PFSK-1 (cell line): Measurements from ENCODE around the gene BRMS1L.

Source experiments
- FOXP2 ChIP-seq: optimal IDR thresholded peaks from 2 replicates; pipeline ENCODE3; 2011; ENCODE audit warnings: borderline replicate concordance, control low read depth, inconsistent platforms; ENCODE audit not compliant: insufficient read depth; ENCODE audit errors: extremely low read length, extremely low read depth
- POLR2AphosphoS5 ChIP-seq: IDR thresholded peaks from 2 replicates; pipeline ENCODE4 v1.6.1; 2012; ENCODE audit warnings: low read depth, mild to moderate bottlenecking, control low read depth, low read length, moderate library complexity
- REST ChIP-seq, 2 experiments: IDR thresholded peaks; 2 replicates each; pipeline versions ENCODE4 v1.6.1 to v1.8.0; 2011 to 2012; ENCODE audit warnings: low read depth in 2 of 2, low read length in 2 of 2, control low read depth in 1 of 2, inconsistent platforms in 1 of 2, mild to moderate bottlenecking in 1 of 2, moderate library complexity in 1 of 2; ENCODE audit not compliant: insufficient read depth in 1 of 2
- SIN3A ChIP-seq: IDR thresholded peaks from 2 replicates; pipeline ENCODE4 v1.6.1; 2012; ENCODE audit warnings: mild to moderate bottlenecking, low read length, moderate library complexity, borderline replicate concordance; ENCODE audit not compliant: insufficient read depth
- TAF1 ChIP-seq: IDR thresholded peaks from 2 replicates; pipeline ENCODE4 v1.6.1; 2012; ENCODE audit warnings: low read length, control low read depth, borderline replicate concordance; ENCODE audit not compliant: insufficient read depth

The BRMS1L gene

GRCh38 chr14:35878272-35879150 lies 52.4 kb downstream of the BRMS1L start:
- TF ChIP-seq TAF1 (no peak), FOXP2 (no peak), SIN3A (no peak), POLR2AphosphoS5 (no peak), REST (IDR thresholded peaks at IDR 0.05; ENCODE audit: insufficient read depth in 1 of 2, low read depth in 2 of 2, low read length in 2 of 2) (no peak)

GRCh38 chr14:35879151-35879648 lies 53.1 kb downstream of the BRMS1L start:
- TF ChIP-seq POLR2AphosphoS5, result no peak
- TF ChIP-seq REST (IDR thresholded peaks at IDR 0.05; ENCODE audit: insufficient read depth in 1 of 2, low read depth in 2 of 2, low read length in 2 of 2), result no peak
- TF ChIP-seq FOXP2, result no peak
- no peak for TF ChIP-seq TAF1
- no peak for TF ChIP-seq SIN3A

- TF ChIP-seq FOXP2 (no peak), TAF1 (no peak), REST (IDR thresholded peaks at IDR 0.05; ENCODE audit: insufficient read depth in 1 of 2, low read depth in 2 of 2, low read length in 2 of 2) (no peak), POLR2AphosphoS5 (no peak)
Observed at GRCh38 chr14:35879654-35880249, 53.6 kb downstream of the BRMS1L start.

- TF ChIP-seq FOXP2 (no peak), TAF1 (no peak), REST (IDR thresholded peaks at IDR 0.05; ENCODE audit: insufficient read depth in 1 of 2, low read depth in 2 of 2, low read length in 2 of 2) (no peak), SIN3A (no peak), POLR2AphosphoS5 (no peak)
Observed at GRCh38 chr14:35881280-35881679, 55.1 kb downstream of the BRMS1L start.
